ENCODE results near the gene RIC8B.

DNA sequence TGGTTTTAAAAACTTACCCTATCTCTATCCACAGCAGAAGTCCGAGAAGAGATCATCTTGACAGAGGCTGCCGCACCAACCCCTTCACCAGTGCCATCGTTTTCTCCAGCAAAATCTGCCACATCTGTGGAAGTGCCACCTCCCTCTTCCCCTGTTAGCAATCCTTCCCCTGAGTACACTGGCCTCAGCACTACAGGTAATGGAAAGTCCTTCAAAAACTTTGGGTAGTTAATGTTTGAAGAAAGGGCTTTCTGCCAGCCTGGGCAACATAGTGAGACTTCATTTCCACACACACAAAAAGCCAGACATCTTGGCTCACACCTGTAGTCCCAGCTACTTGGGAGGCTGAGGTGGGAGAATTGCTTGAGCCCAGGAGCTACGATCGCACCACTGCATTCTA is 41.6 kb upstream of the RIC8B start:
- no peak for TF ChIP-seq EZH2 (IDR thresholded peaks at IDR 0.05; ENCODE audit: borderline replicate concordance, low read length)
- TF ChIP-seq, protein P1, sequence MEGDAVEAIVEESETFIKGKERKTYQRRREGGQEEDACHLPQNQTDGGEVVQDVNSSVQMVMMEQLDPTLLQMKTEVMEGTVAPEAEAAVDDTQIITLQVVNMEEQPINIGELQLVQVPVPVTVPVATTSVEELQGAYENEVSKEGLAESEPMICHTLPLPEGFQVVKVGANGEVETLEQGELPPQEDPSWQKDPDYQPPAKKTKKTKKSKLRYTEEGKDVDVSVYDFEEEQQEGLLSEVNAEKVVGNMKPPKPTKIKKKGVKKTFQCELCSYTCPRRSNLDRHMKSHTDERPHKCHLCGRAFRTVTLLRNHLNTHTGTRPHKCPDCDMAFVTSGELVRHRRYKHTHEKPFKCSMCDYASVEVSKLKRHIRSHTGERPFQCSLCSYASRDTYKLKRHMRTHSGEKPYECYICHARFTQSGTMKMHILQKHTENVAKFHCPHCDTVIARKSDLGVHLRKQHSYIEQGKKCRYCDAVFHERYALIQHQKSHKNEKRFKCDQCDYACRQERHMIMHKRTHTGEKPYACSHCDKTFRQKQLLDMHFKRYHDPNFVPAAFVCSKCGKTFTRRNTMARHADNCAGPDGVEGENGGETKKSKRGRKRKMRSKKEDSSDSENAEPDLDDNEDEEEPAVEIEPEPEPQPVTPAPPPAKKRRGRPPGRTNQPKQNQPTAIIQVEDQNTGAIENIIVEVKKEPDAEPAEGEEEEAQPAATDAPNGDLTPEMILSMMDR (IDR thresholded peaks at IDR 0.05; ENCODE audit: low read length), result no peak
